NT2/D1 (cell line): ENCODE measurements around the gene CENPC.

Experiments used
- SUZ12 ChIP-seq: IDR thresholded peaks from 2 replicates; pipeline ENCODE4 v1.6.1; 2011; ENCODE audit not compliant: insufficient read length, insufficient read depth; ENCODE audit errors: extremely low read depth
- YY1 ChIP-seq: IDR thresholded peaks from 2 replicates; pipeline ENCODE4 v1.6.1; 2011; ENCODE audit not compliant: insufficient read length, insufficient read depth
- ZNF274 ChIP-seq: IDR thresholded peaks from 2 replicates; pipeline ENCODE4 v1.6.1; 2011; ENCODE audit warnings: mild to moderate bottlenecking, low read depth, low read length

DNA sequence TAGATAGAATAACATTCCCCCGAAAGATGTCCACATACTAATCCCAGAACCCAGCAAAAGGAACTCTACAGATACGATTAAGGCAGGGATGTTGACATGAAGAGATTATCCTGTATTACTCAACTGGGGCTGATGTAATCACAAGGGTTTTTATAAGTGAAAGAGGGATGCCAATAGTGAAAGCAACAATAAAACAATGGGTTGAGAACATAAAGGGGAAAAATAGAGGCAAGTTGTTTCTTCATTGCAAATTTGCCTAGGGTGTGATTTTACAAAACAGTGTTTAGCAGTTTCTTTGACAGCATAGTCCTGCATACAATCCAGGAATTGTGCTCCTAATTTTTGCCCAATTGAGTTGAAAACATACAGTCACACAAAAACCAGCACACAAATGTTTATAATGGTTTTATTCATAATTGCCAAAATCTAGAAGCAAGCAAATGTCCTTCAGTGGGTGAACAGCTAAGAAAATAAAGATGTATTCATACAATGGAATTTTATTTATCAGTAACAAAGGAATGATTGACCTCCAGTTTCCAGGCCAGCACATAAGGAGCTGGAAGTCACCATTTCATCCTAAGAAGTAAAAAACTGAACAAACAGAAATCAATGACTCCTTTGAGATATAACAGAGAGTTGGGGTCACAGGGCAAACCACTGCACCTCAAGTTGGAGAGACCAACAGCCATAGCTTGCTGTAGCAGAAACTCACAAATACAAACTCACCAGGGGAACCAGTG is 107.2 kb downstream of the CENPC start:
- TF ChIP-seq YY1 (no peak), ZNF274 (no peak), SUZ12 (no peak)
